ENCODE results near the gene CHAF1A.

Gene CHAF1A

DNA sequence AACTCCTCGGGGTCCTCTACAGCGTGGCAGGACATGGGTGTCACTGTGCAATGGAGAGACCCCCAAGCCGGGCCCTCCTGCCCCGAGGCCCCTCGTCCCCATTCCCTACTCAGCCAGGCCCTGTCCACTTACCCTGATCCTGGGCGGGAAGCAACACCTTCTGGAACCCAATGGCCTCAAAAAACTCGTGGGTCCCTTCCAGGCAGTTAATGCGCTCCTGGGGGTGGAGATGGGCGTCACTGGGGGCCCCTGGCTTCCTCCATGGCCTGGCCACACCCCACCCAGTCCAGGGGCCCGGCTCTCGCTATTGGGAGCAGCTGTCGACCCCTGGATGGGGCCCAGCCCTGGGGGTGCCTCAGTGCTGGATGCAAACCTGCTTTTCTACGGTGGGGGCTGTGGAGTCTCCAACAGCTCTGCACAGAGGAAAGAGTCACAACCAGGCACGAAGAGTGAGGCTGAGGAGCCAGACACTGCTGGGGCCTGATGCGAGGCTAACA, 44.3 kb downstream of the CHAF1A start:
- Histone ChIP-seq H3K4me1 (peaks cover 0 to 6% (median 0%) of the 10 kb centered on the region in 4 donors), H3K27me3 (no peaks in the 10 kb centered on the region), H3K4me3 (no peak overlapping the region), H3K9me3 (no peaks in the 10 kb centered on the region), H3K36me3 (peaks cover 54 to 85% (median 69%) of the 10 kb centered on the region in 3 donors), H3K27ac (no peak overlapping the region)
- no peak for DNase-seq
- TF ChIP-seq, protein P1, sequence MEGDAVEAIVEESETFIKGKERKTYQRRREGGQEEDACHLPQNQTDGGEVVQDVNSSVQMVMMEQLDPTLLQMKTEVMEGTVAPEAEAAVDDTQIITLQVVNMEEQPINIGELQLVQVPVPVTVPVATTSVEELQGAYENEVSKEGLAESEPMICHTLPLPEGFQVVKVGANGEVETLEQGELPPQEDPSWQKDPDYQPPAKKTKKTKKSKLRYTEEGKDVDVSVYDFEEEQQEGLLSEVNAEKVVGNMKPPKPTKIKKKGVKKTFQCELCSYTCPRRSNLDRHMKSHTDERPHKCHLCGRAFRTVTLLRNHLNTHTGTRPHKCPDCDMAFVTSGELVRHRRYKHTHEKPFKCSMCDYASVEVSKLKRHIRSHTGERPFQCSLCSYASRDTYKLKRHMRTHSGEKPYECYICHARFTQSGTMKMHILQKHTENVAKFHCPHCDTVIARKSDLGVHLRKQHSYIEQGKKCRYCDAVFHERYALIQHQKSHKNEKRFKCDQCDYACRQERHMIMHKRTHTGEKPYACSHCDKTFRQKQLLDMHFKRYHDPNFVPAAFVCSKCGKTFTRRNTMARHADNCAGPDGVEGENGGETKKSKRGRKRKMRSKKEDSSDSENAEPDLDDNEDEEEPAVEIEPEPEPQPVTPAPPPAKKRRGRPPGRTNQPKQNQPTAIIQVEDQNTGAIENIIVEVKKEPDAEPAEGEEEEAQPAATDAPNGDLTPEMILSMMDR (IDR thresholded peaks at IDR 0.05) = no peak
- intact Hi-C loops (cut with DNase I; ENCODE audit: low total_unique reads) = no loop called here

DNA sequence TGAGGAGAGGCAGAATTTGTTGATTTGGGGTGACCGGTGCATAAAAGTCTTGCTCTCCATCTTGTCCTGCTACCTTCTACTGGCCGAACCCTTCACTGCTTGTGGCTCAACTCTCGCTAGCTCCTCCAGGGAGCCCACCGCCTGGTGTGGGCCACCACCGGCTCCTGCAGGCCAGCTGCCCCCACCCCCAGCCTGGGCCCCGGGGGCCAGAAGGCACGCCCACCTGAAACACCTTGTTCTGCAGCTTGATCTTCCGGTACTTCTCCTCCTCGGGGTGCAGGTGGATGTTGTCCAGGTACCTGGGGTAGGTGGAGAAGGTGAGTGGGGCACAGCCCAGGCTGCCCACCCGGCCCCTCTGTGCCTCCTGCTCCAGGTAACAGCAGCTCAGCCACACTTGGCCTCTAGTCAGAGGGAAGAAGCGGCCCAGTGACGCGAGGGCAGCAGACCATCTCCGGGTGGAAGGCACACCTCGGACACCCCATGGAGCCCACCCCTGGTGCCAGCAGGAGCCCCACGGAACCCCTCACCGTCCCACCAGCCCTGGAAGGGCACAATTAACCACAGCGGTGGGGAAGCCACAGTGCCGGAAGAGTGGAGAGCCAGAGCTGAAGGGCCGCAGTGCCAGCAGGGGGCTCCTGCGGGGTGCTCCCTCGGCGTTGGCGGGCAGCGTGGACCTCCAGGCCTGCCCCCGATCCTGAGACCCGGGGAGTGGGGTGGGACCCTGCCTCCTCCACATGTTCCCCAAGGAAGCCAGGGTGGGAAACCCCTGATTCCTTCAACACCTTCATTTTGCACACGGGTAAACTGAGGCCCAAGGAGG, 45.1 kb downstream of the CHAF1A start:
- no peak overlapping the region for H3K4me3 ChIP-seq
- H3K27me3 ChIP-seq = no peaks in the 10 kb centered on the region
- intact Hi-C loops (cut with DNase I; ENCODE audit: low total_unique reads) = no loop called here
- no peak overlapping the region for H3K27ac ChIP-seq
- H3K36me3 ChIP-seq = peaks cover 60 to 92% (median 77%) of the 10 kb centered on the region in 3 donors
- DNase-seq = no peak
- H3K9me3 ChIP-seq = no peaks in the 10 kb centered on the region
- H3K4me1 ChIP-seq = peaks cover 0 to 2% (median 0%) of the 10 kb centered on the region in 4 donors
- TF ChIP-seq, protein P1 (IDR thresholded peaks at IDR 0.05) = no peak

DNA sequence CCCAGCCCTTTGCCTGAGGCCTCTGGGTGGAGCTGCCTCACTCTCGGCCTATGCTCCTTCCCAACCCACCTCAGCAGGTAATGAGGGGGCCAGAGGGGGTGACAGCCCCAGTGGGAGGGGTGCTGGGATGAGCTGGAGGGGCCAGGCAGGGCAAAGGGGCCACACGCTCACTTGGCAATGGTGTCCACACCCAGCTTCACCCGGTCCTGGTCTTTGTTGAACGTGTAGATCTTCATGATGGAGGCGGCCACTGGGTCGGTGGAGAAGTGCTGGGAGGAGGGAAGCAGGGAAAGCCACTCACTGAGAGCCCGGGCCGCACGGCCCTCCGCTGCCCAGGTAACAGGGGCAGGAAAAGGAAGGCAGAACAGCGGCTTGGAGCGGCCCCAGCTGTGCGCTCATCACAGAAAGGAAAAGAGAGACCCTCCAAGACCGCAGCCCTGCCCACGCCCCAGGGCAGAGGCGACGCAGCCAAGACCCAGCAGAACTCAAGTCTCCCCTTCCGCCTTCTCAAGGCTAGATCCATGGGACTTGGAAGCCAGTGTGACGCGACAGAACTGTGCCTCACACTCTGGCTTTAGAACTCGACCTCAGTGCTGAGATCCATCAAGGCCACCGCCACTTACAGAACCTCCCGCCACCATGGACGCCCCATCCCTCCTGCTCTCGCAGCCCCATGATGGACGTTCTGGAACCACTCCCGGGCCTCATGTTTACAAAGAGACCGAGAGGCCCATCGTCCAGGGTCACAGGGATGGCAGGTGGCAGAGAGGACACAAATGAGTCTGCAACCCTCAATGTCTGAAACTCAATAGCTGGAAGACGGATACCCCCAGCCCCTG, 45.9 kb downstream of the CHAF1A start:
- DNase-seq = no peak
- Histone ChIP-seq H3K36me3 (peaks cover 68 to 100% (median 85%) of the 10 kb centered on the region in 3 donors), H3K4me1 (no peaks in the 10 kb centered on the region), H3K27me3 (no peaks in the 10 kb centered on the region), H3K4me3 (no peak overlapping the region), H3K27ac (peak overlapping the region in 1 of 2 donors; percentile 22), H3K9me3 (no peaks in the 10 kb centered on the region)
- intact Hi-C loops (cut with DNase I; ENCODE audit: low total_unique reads) = no loop called here
- TF ChIP-seq, protein P1 (IDR thresholded peaks at IDR 0.05) = no peak

DNA sequence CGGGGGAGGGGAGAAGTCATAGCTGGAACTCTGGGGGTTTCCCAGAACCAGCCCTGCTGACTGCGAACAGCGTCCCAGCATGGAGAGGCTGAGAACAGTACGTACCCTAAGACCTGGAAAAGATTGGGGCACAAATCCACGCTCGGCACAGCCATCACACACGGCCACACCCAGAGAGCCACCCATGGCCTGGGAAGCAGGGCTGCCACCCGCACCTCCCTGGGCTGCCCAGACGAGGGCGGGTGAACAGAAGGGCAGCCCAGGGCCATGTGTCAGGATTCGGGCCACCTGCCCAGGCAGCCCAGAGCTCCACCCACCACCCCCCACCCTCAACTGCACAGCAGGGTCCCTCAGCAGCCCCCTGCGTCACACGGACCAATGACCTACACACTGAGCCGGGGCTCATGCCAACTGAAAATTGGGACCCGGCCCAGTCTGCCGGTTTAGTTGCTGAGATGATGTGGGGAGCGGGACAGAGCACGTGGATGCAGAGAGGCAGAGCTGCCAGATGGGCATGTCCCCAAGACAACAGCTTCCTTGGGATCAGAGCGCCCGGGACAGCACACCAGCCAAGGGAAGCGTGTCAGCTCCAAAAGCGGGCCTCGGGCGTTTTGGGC, 46.7 kb downstream of the CHAF1A start:
- H3K27ac ChIP-seq = peak overlapping the region in 1 of 2 donors; percentile 22
- H3K4me1 ChIP-seq = no peaks in the 10 kb centered on the region
- TF ChIP-seq, protein P1 (IDR thresholded peaks at IDR 0.05) = no peak
- H3K36me3 ChIP-seq = peaks cover 76 to 100% (median 92%) of the 10 kb centered on the region in 3 donors
- intact Hi-C loops (cut with DNase I; ENCODE audit: low total_unique reads) = no loop called here
- H3K27me3 ChIP-seq = no peaks in the 10 kb centered on the region
- H3K4me3 ChIP-seq = no peak overlapping the region
- DNase-seq = peak; percentile 60 to 85
- no peaks in the 10 kb centered on the region for H3K9me3 ChIP-seq

DNA sequence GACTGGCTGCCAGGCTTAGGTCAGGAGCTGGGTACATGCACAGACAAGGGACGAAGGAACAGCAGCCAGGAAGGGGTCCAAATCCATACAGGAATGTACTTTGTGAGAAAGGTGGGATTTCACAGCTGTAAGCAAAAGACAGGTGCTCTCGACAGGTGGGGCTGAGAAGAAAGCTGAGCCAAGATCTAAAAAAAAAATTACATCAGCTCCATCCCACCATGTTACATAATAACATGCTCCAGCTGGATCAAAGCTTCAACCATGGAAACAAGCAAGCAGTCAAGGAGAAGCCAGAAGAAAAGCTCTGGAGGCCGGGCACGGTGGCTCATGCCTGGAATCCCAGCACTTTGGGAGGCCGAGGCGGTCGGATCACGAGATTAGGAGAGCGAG, 47.2 kb downstream of the CHAF1A start:
- H3K27ac ChIP-seq = no peak overlapping the region

More for the DNA sequence above, 47.2 kb downstream of the CHAF1A start:
- peaks cover 78 to 97% (median 88%) of the 10 kb centered on the region in 3 donors for H3K36me3 ChIP-seq
- H3K4me1 ChIP-seq = peaks cover 0 to under 1% (median 0%) of the 10 kb centered on the region in 4 donors
- TF ChIP-seq, protein P1 (IDR thresholded peaks at IDR 0.05) = no peak
- H3K4me3 ChIP-seq = no peak overlapping the region
- intact Hi-C loops (cut with DNase I; ENCODE audit: low total_unique reads) = no loop called here
- DNase-seq = no peak
- no peaks in the 10 kb centered on the region for H3K9me3 ChIP-seq
- H3K27me3 ChIP-seq = no peaks in the 10 kb centered on the region
